WI38 (cell line): ENCODE measurements around the gene PCDHB16.
"Not testable (repeated sequence)": the region's sequence is repeated elsewhere in the genome, so short reads cannot be mapped to it uniquely, and the experiment has no call there.

Experiments
- H3K4me3 ChIP-seq: 2 replicates; pipeline ENCODE4 v1.5.1; 2011; ENCODE audit warnings: low read depth, mild to moderate bottlenecking, control low read depth, low read length
- TF ChIP-seq, protein P1 (sequence below): IDR thresholded peaks from 2 replicates; pipeline ENCODE4 v1.5.1; 2012; ENCODE audit warnings: low read depth, mild to moderate bottlenecking, control low read depth, low read length

Gene PCDHB16

GRCh38 chr5:141208478-141208877 is 26.3 kb downstream of the PCDHB16 start, which contains the start of gene PCDHB12:
Gene PCDHB12, plus strand, starts transcription at chr5:141208719. Its CDS starts 189 bp downstream, at chr5:141208908.
- TF ChIP-seq, protein P1, sequence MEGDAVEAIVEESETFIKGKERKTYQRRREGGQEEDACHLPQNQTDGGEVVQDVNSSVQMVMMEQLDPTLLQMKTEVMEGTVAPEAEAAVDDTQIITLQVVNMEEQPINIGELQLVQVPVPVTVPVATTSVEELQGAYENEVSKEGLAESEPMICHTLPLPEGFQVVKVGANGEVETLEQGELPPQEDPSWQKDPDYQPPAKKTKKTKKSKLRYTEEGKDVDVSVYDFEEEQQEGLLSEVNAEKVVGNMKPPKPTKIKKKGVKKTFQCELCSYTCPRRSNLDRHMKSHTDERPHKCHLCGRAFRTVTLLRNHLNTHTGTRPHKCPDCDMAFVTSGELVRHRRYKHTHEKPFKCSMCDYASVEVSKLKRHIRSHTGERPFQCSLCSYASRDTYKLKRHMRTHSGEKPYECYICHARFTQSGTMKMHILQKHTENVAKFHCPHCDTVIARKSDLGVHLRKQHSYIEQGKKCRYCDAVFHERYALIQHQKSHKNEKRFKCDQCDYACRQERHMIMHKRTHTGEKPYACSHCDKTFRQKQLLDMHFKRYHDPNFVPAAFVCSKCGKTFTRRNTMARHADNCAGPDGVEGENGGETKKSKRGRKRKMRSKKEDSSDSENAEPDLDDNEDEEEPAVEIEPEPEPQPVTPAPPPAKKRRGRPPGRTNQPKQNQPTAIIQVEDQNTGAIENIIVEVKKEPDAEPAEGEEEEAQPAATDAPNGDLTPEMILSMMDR, result peak; percentile 26; the same call in 1 of the 2 replicates
- H3K4me3 ChIP-seq, result peak within 1 kb of the TSS; percentile 39

- not testable (repeated sequence) for H3K4me3 ChIP-seq
Measured at GRCh38 chr5:141210281-141210680, 28.1 kb downstream of the PCDHB16 start.

GRCh38 chr5:141210849-141211248 is 28.7 kb downstream of the PCDHB16 start:
- H3K4me3 ChIP-seq, result not testable (repeated sequence)

DNA sequence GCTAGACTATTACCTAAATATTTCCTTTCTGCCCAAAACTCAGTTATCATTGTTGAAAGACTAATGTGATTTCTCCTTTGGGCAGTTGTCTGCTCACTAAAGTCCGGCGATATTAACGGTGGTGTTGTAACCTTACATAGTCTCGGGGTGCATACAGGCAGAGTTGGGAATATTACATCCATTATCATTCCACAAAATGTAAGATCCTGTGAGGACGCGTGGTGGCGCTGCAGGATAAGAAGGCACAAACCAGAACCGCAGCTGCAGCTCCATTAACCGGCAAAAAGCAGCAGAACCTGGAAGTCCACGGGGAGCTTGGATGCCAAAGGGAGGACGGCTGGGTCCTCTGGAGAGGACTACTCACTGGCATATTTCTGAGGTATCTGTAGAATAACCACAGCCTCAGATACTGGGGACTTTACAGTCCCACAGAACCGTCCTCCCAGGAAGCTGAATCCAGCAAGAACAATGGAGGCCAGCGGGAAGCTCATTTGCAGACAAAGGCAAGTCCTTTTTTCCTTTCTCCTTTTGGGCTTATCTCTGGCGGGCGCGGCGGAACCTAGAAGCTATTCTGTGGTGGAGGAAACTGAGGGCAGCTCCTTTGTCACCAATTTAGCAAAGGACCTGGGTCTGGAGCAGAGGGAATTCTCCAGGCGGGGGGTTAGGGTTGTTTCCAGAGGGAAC is 31.6 kb downstream of the PCDHB16 start, which contains the start of gene PCDHB13:
Gene PCDHB13, plus strand, starts transcription at position 264 of the 684 bp plus-strand sequence. Its CDS starts 205 bp downstream, at position 469.
- H3K4me3 ChIP-seq, result peak within 1 kb of the TSS; percentile 27; the same call in 1 of the 2 replicates
- TF ChIP-seq, protein P1, result 0 out of 2 replicates have a peak, but pooled peaks have one; percentile 14

- peak overlapping the region; percentile 27; the same call in 1 of the 2 replicates for H3K4me3 ChIP-seq
Measured at GRCh38 chr5:141214583-141214982, 32.4 kb downstream of the PCDHB16 start.

DNA sequence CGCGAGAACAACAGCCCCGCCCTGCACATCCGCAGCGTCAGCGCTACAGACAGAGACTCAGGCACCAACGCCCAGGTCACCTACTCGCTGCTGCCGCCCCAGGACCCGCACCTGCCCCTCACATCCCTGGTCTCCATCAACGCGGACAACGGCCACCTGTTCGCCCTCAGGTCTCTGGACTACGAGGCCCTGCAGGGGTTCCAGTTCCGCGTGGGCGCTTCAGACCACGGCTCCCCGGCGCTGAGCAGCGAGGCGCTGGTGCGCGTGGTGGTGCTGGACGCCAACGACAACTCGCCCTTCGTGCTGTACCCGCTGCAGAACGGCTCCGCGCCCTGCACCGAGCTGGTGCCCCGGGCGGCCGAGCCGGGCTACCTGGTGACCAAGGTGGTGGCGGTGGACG is 33.3 kb downstream of the PCDHB16 start:
- H3K4me3 ChIP-seq, result not testable (repeated sequence)

GRCh38 chr5:141216035-141216434 is 33.8 kb downstream of the PCDHB16 start:
- not testable (repeated sequence) for H3K4me3 ChIP-seq

DNA sequence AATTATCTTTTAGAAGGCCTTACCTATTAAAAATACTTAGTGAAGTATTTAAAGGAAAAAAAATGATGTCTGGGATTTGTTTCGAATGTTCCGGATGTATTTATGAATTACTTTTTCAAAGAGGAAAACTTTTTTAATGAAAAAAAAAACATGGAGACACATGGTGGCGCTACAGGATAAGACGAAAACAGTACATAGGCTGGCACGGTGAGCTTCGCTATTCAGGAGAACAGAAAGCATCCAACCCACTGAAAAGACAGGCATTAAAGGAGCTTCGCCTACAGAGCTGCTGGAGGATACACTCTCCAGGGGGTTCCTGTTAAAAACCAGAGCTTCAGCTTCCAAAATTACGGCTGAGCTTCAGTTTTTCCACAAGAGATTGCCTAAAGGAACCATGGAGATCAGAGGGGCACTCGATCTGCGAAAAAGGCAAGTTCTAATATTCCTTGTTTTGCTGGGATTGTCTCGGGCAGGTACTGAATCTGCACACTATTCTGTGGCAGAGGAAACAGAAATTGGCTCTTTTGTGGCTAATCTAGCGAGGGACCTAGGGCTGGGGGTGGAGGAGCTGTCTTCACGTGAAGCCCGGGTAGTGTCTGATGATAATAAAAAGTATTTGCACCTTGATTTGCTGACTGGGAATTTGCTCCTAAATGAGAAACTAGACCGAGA is 41.1 kb downstream of the PCDHB16 start, which contains the start of gene PCDHB14:
Gene PCDHB14, plus strand, starts transcription at position 232 of the 672 bp plus-strand sequence. Its CDS starts 163 bp downstream, at position 395.
- peak within 1 kb of the TSS; percentile 59 for H3K4me3 ChIP-seq

GRCh38 chr5:141224844-141225243 is 42.7 kb downstream of the PCDHB16 start:
- not testable (repeated sequence) for H3K4me3 ChIP-seq

More for the DNA sequence above, 41.1 kb downstream of the PCDHB16 start, which contains the start of gene PCDHB14:
- TF ChIP-seq, protein P1, result no peak

- H3K4me3 ChIP-seq, result not testable (repeated sequence)
Measured at GRCh38 chr5:141225421-141225820, 43.2 kb downstream of the PCDHB16 start.

GRCh38 chr5:141234109-141234667 is 52.0 kb downstream of the PCDHB16 start:
- peak overlapping the region; percentile 46 for H3K4me3 ChIP-seq
- TF ChIP-seq, protein P1, result peak; percentile 31; the same call in 1 of the 2 replicates
